ENCODE measurements around the gene MEGF6. TPM values are rescaled to one million over a fixed set of nuclear protein-coding genes. Genes with fewer than 3 reads are reported as not detected.

The MEGF6 gene
- total RNA-seq, 1 experiment from 2014 or later = 65.3 TPM

DNA sequence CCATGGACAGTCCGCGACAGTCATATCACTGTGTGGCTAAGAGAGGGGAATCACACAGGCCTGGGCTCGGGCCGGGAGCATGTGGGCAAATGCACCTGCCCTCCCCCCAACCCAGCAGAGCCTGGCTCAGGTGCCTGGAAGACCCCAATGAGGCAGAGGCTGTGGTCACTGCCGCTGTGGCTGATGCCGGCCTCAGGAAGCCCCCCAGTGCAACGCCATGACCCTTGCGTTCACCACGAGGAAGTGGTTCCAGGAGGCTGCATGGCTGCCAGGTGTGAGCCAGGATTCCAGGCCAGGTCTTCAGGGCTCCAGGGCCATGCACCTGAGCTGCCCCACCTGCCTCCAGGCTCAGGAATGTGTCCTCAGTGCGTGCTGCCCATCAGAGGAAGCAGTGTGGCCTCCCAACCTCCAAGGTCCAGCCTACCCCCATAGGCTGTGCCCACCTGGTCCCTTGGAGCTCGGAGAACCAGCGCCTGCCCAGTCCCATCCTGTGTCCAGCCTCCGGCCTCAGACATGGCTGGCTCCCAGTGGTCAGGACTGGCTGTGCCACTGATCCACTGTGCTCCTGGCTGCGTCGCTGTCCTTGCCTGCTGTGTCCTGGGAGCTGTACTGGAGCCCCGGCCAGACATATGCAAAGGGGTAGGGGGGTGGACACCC is 148.8 kb downstream of the MEGF6 start:
- Histone ChIP-seq H3K4me2 (no peak overlapping the region), H2AFZ (no peak overlapping the region), H3K36me3 (ENCODE audit: low read depth) (no peaks in the 10 kb centered on the region), H3K9me3 (ENCODE audit: insufficient read depth, low read depth) (no peaks in the 10 kb centered on the region), H3K79me2 (ENCODE audit: low read depth) (no peaks in the 10 kb centered on the region), H3K27me3 (ENCODE audit: insufficient read depth, low read depth) (no peaks in the 10 kb centered on the region), H3K27ac (no peak overlapping the region), H4K20me1 (ENCODE audit: insufficient read depth) (peaks cover 13% of the 10 kb centered on the region; the same call in 1 of the 2 replicates), H3K4me1 (replicated peaks; ENCODE audit: insufficient read depth) (peaks cover 14% of the 10 kb centered on the region), H3K4me3 (no peak overlapping the region), H3F3A (ENCODE audit: insufficient read depth, low read depth) (peaks cover 20% of the 10 kb centered on the region; the same call in 1 of the 2 replicates), H3K9me2 (ENCODE audit: insufficient read depth) (no peaks in the 10 kb centered on the region)
- DNase-seq = no peak
- intact Hi-C loops (cut with micrococcal nuclease; ENCODE audit: unreplicated experiment) = loop anchor here (5.0 kb wide), 1 partner anchor 80 kb away; no protein-coding TSS in a partner anchor
- ChIA-PET CTCF (interaction anchor here (0.5 kb wide), 1 partner anchor 114 kb away, joined by 3 read pairs; no protein-coding TSS in a partner anchor), POLR2A (ENCODE audit: unreplicated experiment) (no interaction called here)
- BruUV-seq (replicated peaks) = no TSS peak
- TF ChIP-seq EZH2 (IDR thresholded peaks at IDR 0.05; ENCODE audit: low read depth) = no peak
- TF ChIP-seq, protein P1, sequence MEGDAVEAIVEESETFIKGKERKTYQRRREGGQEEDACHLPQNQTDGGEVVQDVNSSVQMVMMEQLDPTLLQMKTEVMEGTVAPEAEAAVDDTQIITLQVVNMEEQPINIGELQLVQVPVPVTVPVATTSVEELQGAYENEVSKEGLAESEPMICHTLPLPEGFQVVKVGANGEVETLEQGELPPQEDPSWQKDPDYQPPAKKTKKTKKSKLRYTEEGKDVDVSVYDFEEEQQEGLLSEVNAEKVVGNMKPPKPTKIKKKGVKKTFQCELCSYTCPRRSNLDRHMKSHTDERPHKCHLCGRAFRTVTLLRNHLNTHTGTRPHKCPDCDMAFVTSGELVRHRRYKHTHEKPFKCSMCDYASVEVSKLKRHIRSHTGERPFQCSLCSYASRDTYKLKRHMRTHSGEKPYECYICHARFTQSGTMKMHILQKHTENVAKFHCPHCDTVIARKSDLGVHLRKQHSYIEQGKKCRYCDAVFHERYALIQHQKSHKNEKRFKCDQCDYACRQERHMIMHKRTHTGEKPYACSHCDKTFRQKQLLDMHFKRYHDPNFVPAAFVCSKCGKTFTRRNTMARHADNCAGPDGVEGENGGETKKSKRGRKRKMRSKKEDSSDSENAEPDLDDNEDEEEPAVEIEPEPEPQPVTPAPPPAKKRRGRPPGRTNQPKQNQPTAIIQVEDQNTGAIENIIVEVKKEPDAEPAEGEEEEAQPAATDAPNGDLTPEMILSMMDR (conservative IDR thresholded peaks at IDR 0.05) = no peak

DNA sequence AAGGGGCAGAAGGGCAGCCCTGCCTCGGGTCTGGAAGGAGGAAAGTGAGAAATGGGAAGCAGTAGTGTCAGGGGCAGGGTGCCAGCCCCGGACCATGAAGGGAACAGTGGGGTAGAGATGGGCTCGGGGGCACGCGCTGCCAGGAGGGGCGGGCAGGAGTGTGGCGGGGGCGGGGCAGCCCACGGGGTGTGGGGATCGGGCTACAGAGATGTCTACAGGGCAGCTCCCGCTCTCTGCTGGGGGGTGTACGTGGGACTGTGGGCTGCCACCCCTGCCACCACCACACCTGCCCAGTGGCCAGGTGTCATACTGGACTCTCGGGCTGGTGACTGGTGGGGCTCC is 149.4 kb downstream of the MEGF6 start:
- peaks cover 13% of the 10 kb centered on the region; the same call in 1 of the 2 replicates for H4K20me1 ChIP-seq (ENCODE audit: insufficient read depth)
- H3K4me2 ChIP-seq = no peak overlapping the region
- H3K9me2 ChIP-seq (ENCODE audit: insufficient read depth) = no peaks in the 10 kb centered on the region
- H3K36me3 ChIP-seq (ENCODE audit: low read depth) = no peaks in the 10 kb centered on the region
- no peaks in the 10 kb centered on the region for H3K27me3 ChIP-seq (ENCODE audit: insufficient read depth, low read depth)
- peaks cover 20% of the 10 kb centered on the region; the same call in 1 of the 2 replicates for H3F3A ChIP-seq (ENCODE audit: insufficient read depth, low read depth)
- DNase-seq = no peak
- intact Hi-C loops (cut with micrococcal nuclease; ENCODE audit: unreplicated experiment) = loop anchor here (2.0 to 5.0 kb wide), 2 partner anchors 21 to 80 kb away; no protein-coding TSS in a partner anchor
- no peak overlapping the region for H3K27ac ChIP-seq
- no TSS peak for BruUV-seq (replicated peaks)
- TF ChIP-seq EZH2 (IDR thresholded peaks at IDR 0.05; ENCODE audit: low read depth) = no peak
- TF ChIP-seq, protein P1 (conservative IDR thresholded peaks at IDR 0.05) = no peak
- ChIA-PET POLR2A (ENCODE audit: unreplicated experiment) (no interaction called here), CTCF (no interaction called here)
- no peaks in the 10 kb centered on the region for H3K79me2 ChIP-seq (ENCODE audit: low read depth)
- H3K9me3 ChIP-seq (ENCODE audit: insufficient read depth, low read depth) = no peaks in the 10 kb centered on the region
- no peak overlapping the region for H3K4me3 ChIP-seq
- peaks cover 14% of the 10 kb centered on the region for H3K4me1 ChIP-seq (replicated peaks; ENCODE audit: insufficient read depth)
- no peak overlapping the region for H2AFZ ChIP-seq

DNA sequence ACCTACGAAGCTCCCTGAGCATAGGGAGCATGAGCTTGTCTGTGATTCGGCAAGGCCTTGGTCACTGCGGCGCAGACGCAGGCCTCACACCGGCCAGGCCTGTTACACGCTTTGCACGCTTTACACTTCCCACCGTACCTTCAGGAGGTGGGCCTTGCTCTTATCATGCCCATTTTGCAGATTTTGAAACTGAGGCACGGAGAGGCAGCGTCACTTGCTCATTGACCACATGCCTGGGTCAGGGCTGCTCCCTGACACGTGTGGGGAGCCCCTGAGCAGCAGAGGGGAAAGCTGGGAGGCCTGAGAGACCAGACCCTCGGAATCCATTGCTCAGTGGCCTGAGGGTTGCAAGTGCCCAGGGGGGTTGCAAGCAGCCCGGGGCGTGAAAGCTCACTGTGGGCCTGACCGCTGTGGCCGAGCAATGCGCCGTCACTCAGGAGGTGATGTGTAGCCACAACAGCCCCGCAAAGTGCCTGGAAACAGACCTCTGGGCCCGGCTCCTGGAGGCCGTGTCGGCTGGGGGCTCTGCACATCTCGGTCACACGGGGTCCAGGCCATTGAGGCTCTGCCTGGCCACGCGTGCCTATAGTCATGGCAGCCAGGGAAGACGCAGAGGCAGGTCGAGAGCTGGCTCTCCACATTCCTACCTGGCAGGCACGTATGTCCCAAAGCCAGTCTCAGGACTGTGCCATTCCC is 149.9 kb downstream of the MEGF6 start:
- DNase-seq = no peak
- Histone ChIP-seq H3K27ac (no peak overlapping the region), H2AFZ (no peak overlapping the region), H3K27me3 (ENCODE audit: insufficient read depth, low read depth) (no peaks in the 10 kb centered on the region), H3K4me3 (no peak overlapping the region), H3K4me2 (0 out of 2 replicates have a peak overlapping the region, but pooled peaks have one; percentile 47), H3K79me2 (ENCODE audit: low read depth) (no peaks in the 10 kb centered on the region), H3K9me2 (ENCODE audit: insufficient read depth) (no peaks in the 10 kb centered on the region), H3F3A (ENCODE audit: insufficient read depth, low read depth) (peaks cover 20% of the 10 kb centered on the region; the same call in 1 of the 2 replicates), H3K4me1 (replicated peaks; ENCODE audit: insufficient read depth) (peaks cover 14% of the 10 kb centered on the region), H3K36me3 (ENCODE audit: low read depth) (no peaks in the 10 kb centered on the region), H4K20me1 (ENCODE audit: insufficient read depth) (peaks cover 13% of the 10 kb centered on the region; the same call in 1 of the 2 replicates), H3K9me3 (ENCODE audit: insufficient read depth, low read depth) (no peaks in the 10 kb centered on the region)
- ChIA-PET CTCF (no interaction called here), POLR2A (ENCODE audit: unreplicated experiment) (no interaction called here)
- intact Hi-C loops (cut with micrococcal nuclease; ENCODE audit: unreplicated experiment) = loop anchor here (2.0 to 5.0 kb wide), 2 partner anchors 21 to 81 kb away; no protein-coding TSS in a partner anchor
- TF ChIP-seq EZH2 (IDR thresholded peaks at IDR 0.05; ENCODE audit: low read depth) = no peak
- TF ChIP-seq, protein P1 (conservative IDR thresholded peaks at IDR 0.05) = no peak
- no TSS peak for BruUV-seq (replicated peaks)

All from PC-9 (cell line).